ENCODE results near the gene ALG8.
"Not testable (repeated sequence)": the region's sequence is repeated elsewhere in the genome, so short reads cannot be mapped to it uniquely, and the experiment has no call there.

ALG8 gene

GRCh38 chr11:78094250-78094649, 45.2 kb downstream of the ALG8 start:
- no peak for TF ChIP-seq CTCF (IDR thresholded peaks at IDR 0.05; ENCODE audit: extremely low read depth, insufficient read depth, missing control alignments)
- in situ Hi-C loops (cut with MboI; ENCODE audit: low pct_unique_long_range_greater_than_20kb, low sequenced_read_pairs, unreplicated experiment) = no loop called here

GRCh38 chr11:78086521-78087074, 52.8 kb downstream of the ALG8 start:
- DNase-seq (ENCODE audit: low spot score); in situ Hi-C loops (cut with MboI; ENCODE audit: low pct_unique_long_range_greater_than_20kb, low sequenced_read_pairs, unreplicated experiment): not testable (repeated sequence)

More at GRCh38 chr11:78094250-78094649, 45.2 kb downstream of the ALG8 start:
- DNase-seq (ENCODE audit: low spot score) = no peak

GRCh38 chr11:78085972-78086371, 53.5 kb downstream of the ALG8 start:
- DNase-seq (ENCODE audit: low spot score) = no peak
- in situ Hi-C loops (cut with MboI; ENCODE audit: low pct_unique_long_range_greater_than_20kb, low sequenced_read_pairs, unreplicated experiment) = no loop called here
- TF ChIP-seq CTCF (IDR thresholded peaks at IDR 0.05; ENCODE audit: extremely low read depth, insufficient read depth, missing control alignments) = no peak

- DNase-seq (ENCODE audit: low spot score); in situ Hi-C loops (cut with MboI; ENCODE audit: low pct_unique_long_range_greater_than_20kb, low sequenced_read_pairs, unreplicated experiment): not testable (repeated sequence)
These were observed 54.9 kb downstream of the ALG8 start for GRCh38 chr11:78084506-78084905.

- in situ Hi-C loops (cut with MboI; ENCODE audit: low pct_unique_long_range_greater_than_20kb, low sequenced_read_pairs, unreplicated experiment) = no loop called here
- TF ChIP-seq CTCF (IDR thresholded peaks at IDR 0.05; ENCODE audit: extremely low read depth, insufficient read depth, missing control alignments) = no peak
- DNase-seq (ENCODE audit: low spot score) = no peak
These were observed 56.4 kb downstream of the ALG8 start for GRCh38 chr11:78083021-78083420.

GRCh38 chr11:78082146-78082545, 57.3 kb downstream of the ALG8 start:
- in situ Hi-C loops (cut with MboI; ENCODE audit: low pct_unique_long_range_greater_than_20kb, low sequenced_read_pairs, unreplicated experiment) = no loop called here

GRCh38 chr11:78081583-78081982, 57.8 kb downstream of the ALG8 start:
- no peak for DNase-seq (ENCODE audit: low spot score)
- TF ChIP-seq CTCF (IDR thresholded peaks at IDR 0.05; ENCODE audit: extremely low read depth, insufficient read depth, missing control alignments) = no peak
- in situ Hi-C loops (cut with MboI; ENCODE audit: low pct_unique_long_range_greater_than_20kb, low sequenced_read_pairs, unreplicated experiment) = no loop called here

More at GRCh38 chr11:78082146-78082545, 57.3 kb downstream of the ALG8 start:
- DNase-seq (ENCODE audit: low spot score) = no peak
- no peak for TF ChIP-seq CTCF (IDR thresholded peaks at IDR 0.05; ENCODE audit: extremely low read depth, insufficient read depth, missing control alignments)

All from GM13977 (cell line).